GM12891 (cell line): ENCODE measurements around the gene THAP7.

Experiments used
- PAX5 ChIP-seq: IDR thresholded peaks from 2 replicates; pipeline ENCODE4 v1.6.1; 2011; ENCODE audit warnings: low read length, moderate library complexity, mild to moderate bottlenecking; ENCODE audit not compliant: insufficient read depth, severe bottlenecking
- POLR2A ChIP-seq: IDR thresholded peaks from 2 replicates; pipeline ENCODE4 v1.6.1; 2011; ENCODE audit warnings: low read depth, low read length, control low read depth
- POLR2AphosphoS5 ChIP-seq: IDR thresholded peaks from 2 replicates; pipeline ENCODE4 v1.6.1; 2011; ENCODE audit warnings: low read depth, low read length, control low read depth
- POU2F2 ChIP-seq: IDR thresholded peaks from 2 replicates; pipeline ENCODE4 v1.6.1; 2011; ENCODE audit warnings: low read depth, mild to moderate bottlenecking, control low read depth, low read length, moderate library complexity
- SPI1 ChIP-seq: IDR thresholded peaks from 2 replicates; pipeline ENCODE4 v1.6.1; 2011; ENCODE audit warnings: low read depth, low read length, control low read depth
- TAF1 ChIP-seq: IDR thresholded peaks from 2 replicates; pipeline ENCODE4 v1.6.1; 2011; ENCODE audit warnings: low read depth, low read length, control low read depth

DNA sequence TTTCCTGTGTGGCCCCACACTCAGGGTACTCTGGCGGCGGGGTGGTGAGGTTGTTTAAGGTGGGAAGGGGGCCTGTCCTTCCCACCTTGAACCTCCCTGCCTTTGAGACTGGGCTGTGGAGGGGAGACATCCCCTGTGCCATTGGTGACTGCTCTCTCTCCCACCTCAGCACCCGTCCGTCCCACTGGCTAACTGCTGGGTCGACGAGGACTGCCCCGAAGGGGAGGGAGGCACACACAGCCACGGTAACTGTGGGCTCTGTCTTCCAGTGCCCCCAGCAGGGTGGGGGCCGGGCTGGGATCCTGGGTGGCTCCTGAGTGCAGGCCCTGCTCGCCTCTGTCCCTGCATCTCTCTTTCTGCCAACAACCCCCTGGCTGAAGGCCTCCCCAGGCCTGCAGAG is 20.6 kb upstream of the THAP7 start:
- TF ChIP-seq SPI1 (no peak), TAF1 (no peak), POLR2AphosphoS5 (no peak), POLR2A (no peak), POU2F2 (no peak), PAX5 (no peak)
